ENCODE measurements around the gene C1QTNF12. TPM values are rescaled to one million over a fixed set of nuclear protein-coding genes. Genes with fewer than 3 reads are reported as not detected.

The C1QTNF12 gene
- total RNA-seq, 1 donor from 2014 or later: 0.28 TPM

DNA sequence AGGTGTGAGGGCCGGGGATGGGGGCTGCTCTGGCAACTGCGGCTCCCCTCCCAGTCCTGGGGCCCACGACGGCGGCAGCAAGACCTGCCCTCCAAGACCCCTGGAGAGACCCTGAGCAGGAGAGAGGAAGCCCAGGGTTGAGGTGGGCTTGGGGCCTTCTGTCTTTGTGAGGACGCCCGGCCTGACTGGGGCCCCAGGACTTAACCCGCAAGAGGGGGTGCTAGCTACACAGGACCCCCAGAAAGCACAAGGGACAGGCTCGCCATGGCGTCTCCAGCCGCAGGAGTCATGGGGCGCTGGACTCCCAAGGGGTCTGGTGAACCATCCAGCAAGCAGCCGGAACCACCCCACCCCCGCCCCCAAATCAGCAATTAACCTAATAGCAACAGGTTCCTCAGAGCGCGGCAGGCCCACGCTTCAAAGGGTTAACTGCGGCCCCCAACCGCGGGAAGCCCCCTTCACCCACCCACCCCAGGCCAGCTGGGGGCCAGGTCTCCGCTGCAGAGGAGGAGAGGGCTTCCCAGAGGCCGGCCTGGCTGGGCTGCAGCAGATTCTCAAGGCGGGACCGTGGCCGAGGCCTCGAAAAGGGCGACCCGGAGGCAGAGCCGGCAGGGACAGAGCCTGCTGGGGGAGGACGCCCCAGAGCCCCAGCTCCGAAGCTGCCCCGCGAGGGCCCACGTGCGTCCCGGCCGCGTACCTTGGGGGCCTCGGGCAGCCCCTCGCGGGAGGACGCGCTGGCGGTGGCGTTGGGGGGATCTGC, 525 bp downstream of the C1QTNF12 start:
- no peaks in the 10 kb centered on the region for H3K79me2 ChIP-seq (ENCODE audit: low read depth)
- no peaks in the 10 kb centered on the region for H3K36me3 Mint-ChIP-seq
- H4K20me1 ChIP-seq (ENCODE audit: low read depth): peaks cover 19% of the 10 kb centered on the region
- no peak overlapping the region for H3K4me3 Mint-ChIP-seq
- no peak overlapping the region for H3K9ac ChIP-seq
- TF ChIP-seq EZH2phosphoT487 (IDR thresholded peaks at IDR 0.05) (no peak), EZH2 (IDR thresholded peaks at IDR 0.05) (no peak)
- TF ChIP-seq, protein P1, sequence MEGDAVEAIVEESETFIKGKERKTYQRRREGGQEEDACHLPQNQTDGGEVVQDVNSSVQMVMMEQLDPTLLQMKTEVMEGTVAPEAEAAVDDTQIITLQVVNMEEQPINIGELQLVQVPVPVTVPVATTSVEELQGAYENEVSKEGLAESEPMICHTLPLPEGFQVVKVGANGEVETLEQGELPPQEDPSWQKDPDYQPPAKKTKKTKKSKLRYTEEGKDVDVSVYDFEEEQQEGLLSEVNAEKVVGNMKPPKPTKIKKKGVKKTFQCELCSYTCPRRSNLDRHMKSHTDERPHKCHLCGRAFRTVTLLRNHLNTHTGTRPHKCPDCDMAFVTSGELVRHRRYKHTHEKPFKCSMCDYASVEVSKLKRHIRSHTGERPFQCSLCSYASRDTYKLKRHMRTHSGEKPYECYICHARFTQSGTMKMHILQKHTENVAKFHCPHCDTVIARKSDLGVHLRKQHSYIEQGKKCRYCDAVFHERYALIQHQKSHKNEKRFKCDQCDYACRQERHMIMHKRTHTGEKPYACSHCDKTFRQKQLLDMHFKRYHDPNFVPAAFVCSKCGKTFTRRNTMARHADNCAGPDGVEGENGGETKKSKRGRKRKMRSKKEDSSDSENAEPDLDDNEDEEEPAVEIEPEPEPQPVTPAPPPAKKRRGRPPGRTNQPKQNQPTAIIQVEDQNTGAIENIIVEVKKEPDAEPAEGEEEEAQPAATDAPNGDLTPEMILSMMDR (IDR thresholded peaks at IDR 0.05): no peak
- no peaks in the 10 kb centered on the region for H3K9me3 ChIP-seq (ENCODE audit: low read depth)
- peaks cover 5% of the 10 kb centered on the region for H3K4me1 ChIP-seq
- H2AFZ ChIP-seq (replicated peaks): no peak overlapping the region
- H3K4me3 ChIP-seq: peak overlapping the region; percentile 18
- no peaks in the 10 kb centered on the region for H3K9me3 Mint-ChIP-seq
- H3K4me2 ChIP-seq: peak overlapping the region; percentile 68
- H3F3A ChIP-seq (ENCODE audit: low read depth): peaks cover 12% of the 10 kb centered on the region
- H3K27me3 ChIP-seq: peaks cover 30% of the 10 kb centered on the region
- DNase-seq (ENCODE audit: low spot score): no peak
- H3K27ac ChIP-seq: no peak overlapping the region
- H3K4me1 Mint-ChIP-seq: no peaks in the 10 kb centered on the region
- H3K36me3 ChIP-seq: no peaks in the 10 kb centered on the region
- no peak overlapping the region for H3K27ac Mint-ChIP-seq
- peaks cover 4% of the 10 kb centered on the region for H3K27me3 Mint-ChIP-seq (ENCODE audit: insufficient read depth, low read depth)

DNA sequence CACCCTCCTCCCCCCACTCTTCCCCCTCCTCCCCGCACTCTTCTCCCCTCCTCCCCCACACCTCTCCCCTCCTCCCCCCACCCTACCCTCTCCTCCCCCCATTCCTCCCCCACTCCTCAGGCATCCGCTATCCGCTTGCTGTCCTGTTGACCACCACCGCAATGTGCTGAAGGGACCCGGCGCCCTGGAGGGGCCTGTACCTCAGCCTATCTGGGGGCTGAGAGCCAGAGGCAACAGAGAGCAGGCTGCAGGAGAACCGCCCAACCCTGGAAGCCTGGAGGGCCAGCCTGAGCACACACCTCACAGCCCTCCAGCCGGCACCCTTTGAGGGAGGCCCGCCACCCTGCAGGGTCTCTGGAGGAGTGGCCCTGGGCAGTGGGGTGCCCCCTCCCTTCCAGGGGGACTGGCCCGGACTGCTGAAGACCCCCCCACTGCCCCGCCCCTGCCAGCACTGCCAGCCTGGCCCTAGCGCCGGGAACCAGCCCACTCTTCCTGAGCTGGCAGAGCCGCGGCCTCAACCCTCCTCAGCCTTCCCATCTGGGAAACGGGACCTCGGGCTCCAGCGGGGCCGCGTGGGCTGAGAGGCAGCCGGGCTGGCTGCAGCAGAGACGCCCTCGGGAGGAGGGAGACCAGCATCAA, 1.2 kb downstream of the C1QTNF12 start:
- Histone ChIP-seq H3K27ac (no peak overlapping the region), H2AFZ (replicated peaks) (no peak overlapping the region), H4K20me1 (ENCODE audit: low read depth) (peaks cover 19% of the 10 kb centered on the region), H3K9ac (no peak overlapping the region), H3K9me3 (ENCODE audit: low read depth) (no peaks in the 10 kb centered on the region), H3K79me2 (ENCODE audit: low read depth) (no peaks in the 10 kb centered on the region), H3F3A (ENCODE audit: low read depth) (peaks cover 5% of the 10 kb centered on the region), H3K27me3 (peaks cover 30% of the 10 kb centered on the region), H3K4me1 (peaks cover 5% of the 10 kb centered on the region), H3K4me3 (no peak overlapping the region), H3K36me3 (no peaks in the 10 kb centered on the region), H3K4me2 (no peak overlapping the region)
- Mint-ChIP-seq H3K36me3 (no peaks in the 10 kb centered on the region), H3K27me3 (ENCODE audit: insufficient read depth, low read depth) (peaks cover 4% of the 10 kb centered on the region), H3K4me1 (no peaks in the 10 kb centered on the region), H3K9me3 (no peaks in the 10 kb centered on the region), H3K27ac (no peak overlapping the region), H3K4me3 (no peak overlapping the region)
- TF ChIP-seq, protein P1 (IDR thresholded peaks at IDR 0.05): no peak
- TF ChIP-seq EZH2phosphoT487 (IDR thresholded peaks at IDR 0.05): no peak
- no peak for TF ChIP-seq EZH2 (IDR thresholded peaks at IDR 0.05)
- DNase-seq (ENCODE audit: low spot score): peak; percentile 31

DNA sequence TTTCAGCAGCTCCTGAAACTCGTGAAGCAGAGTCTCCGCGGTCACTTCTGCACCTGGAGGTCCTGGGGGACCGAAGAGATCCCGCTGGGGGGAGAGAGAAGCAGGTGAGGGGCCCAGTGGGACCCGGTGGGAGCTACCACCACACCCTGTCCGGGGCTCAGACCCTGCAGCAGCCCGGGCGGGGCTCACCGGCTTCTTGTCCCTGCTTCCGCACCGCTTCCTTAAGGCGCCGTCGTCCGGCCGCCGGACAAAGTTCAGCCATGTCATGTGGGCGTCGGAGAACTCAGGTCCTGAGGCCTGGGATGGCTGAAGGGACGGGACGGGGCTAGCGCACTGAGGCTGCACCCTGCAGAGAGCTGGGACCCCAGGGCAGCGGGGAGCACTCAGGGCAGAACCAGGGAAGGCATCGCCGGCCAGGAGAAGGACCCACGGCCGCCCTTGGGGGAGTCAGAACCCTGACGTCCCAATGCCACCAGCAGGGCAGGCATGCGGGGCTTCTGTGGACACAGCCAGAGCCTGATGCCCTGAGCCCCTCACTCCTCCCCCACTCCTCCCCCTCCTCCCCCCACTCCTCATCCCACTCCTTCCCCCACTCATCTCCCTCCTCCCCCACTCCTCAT, 2.2 kb downstream of the C1QTNF12 start:
- H3K27ac Mint-ChIP-seq: no peak overlapping the region
- H3F3A ChIP-seq (ENCODE audit: low read depth): peaks cover 5% of the 10 kb centered on the region
- H3K27me3 ChIP-seq: peaks cover 30% of the 10 kb centered on the region
- H2AFZ ChIP-seq (replicated peaks): no peak overlapping the region
- H3K9me3 ChIP-seq (ENCODE audit: low read depth): no peaks in the 10 kb centered on the region
- H3K4me1 ChIP-seq: peaks cover 14% of the 10 kb centered on the region
- H3K27ac ChIP-seq: no peak overlapping the region
- H3K4me2 ChIP-seq: no peak overlapping the region
- no peaks in the 10 kb centered on the region for H3K4me1 Mint-ChIP-seq
- no peak overlapping the region for H3K4me3 Mint-ChIP-seq
- no peaks in the 10 kb centered on the region for H3K9me3 Mint-ChIP-seq
- H3K9ac ChIP-seq: no peak overlapping the region
- H3K79me2 ChIP-seq (ENCODE audit: low read depth): no peaks in the 10 kb centered on the region
- H4K20me1 ChIP-seq (ENCODE audit: low read depth): peaks cover 19% of the 10 kb centered on the region
- H3K36me3 Mint-ChIP-seq: no peaks in the 10 kb centered on the region
- DNase-seq (ENCODE audit: low spot score): peak; percentile 54
- H3K27me3 Mint-ChIP-seq (ENCODE audit: insufficient read depth, low read depth): peaks cover 4% of the 10 kb centered on the region
- no peak for TF ChIP-seq EZH2 (IDR thresholded peaks at IDR 0.05)
- no peak for TF ChIP-seq EZH2phosphoT487 (IDR thresholded peaks at IDR 0.05)
- TF ChIP-seq, protein P1 (IDR thresholded peaks at IDR 0.05): no peak
- H3K4me3 ChIP-seq: no peak overlapping the region
- no peaks in the 10 kb centered on the region for H3K36me3 ChIP-seq

All from neural progenitor cell (in vitro differentiated cells).